Neural crest cell (in vitro differentiated cells): ENCODE results near the gene HOXB9. TPM values are rescaled to one million over a fixed set of nuclear protein-coding genes. Genes with fewer than 3 reads are reported as not detected.

Source experiments
- DNase-seq: peaks from one replicate; pipeline ENCODE4 v3.0.0; 2021; ENCODE audit warnings: low read depth, mixed read lengths, low spot score
- H3K27ac Mint-ChIP-seq: one replicate; pipeline ENCODE4 v1.8.0; 2021; ENCODE audit warnings: mild to moderate bottlenecking, mixed read lengths; ENCODE audit not compliant: unreplicated experiment
- H3K27me3 Mint-ChIP-seq: 2 replicates; pipeline ENCODE4 v1.8.0; 2021; ENCODE audit warnings: low read depth, mild to moderate bottlenecking, mixed read lengths
- H3K36me3 Mint-ChIP-seq: 2 replicates; pipeline ENCODE4 v1.8.0; 2021; ENCODE audit warnings: low read depth, mild to moderate bottlenecking, mixed read lengths
- H3K4me1 Mint-ChIP-seq: 2 replicates; pipeline ENCODE4 v1.8.0; 2021; ENCODE audit warnings: mixed read lengths
- H3K4me3 Mint-ChIP-seq: one replicate; pipeline ENCODE4 v1.8.0; 2021; ENCODE audit warnings: mild to moderate bottlenecking, mixed read lengths
- H3K9me3 Mint-ChIP-seq: 2 replicates; pipeline ENCODE4 v1.8.0; 2021; ENCODE audit warnings: mixed read lengths
- total RNA-seq: library from RNA; stranded (reverse); gene quantifications from 2 replicates; pipeline ENCODE4 v1.2.1, GENCODE V29; 2021
- TF ChIP-seq, protein P1 (sequence below): fragments of 200-600 bp; sonication (generic); conservative IDR thresholded peaks from 2 replicates; pipeline ENCODE4 v1.5.0; 2021; ENCODE audit warnings: antibody characterized with exemption, mild to moderate bottlenecking

HOXB9 gene
- total RNA-seq, 1 donor from 2014 or later, result 89.8 TPM

DNA sequence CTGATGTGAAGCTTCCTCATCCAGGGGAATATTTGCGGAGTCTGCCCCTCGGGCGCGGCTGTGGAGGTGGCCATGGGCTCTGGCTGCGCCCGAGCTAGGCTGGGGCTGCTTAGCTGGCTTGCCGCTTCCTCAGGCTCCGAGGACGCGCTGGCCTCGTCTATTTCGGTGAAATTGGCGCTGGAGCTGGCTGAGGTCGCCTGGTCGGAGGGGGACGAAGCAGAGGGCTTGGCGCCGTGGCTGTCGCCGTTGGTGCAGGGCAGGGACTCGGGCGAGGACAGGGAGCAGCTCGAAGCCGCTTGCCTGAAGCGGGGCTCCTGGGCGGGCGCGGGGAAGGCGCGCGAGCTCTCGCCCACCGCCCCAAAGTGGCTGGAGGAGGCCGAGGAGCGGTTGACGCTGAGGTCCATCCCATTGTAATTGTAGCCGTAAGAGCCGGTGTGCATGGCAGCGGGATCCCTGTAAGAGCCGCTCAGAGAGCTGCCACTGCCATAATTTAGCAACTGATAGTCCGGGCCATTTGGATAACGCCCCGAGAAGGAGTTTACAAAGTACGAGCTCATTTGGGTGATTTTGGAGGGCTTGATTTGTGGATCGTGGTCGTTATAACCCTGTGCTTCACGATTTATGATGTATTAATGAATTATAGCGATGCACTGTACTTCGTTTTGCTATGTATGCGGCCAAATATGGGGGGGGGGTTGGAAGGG, 32.9 kb downstream of the HOXB9 start, which contains the start of gene HOXB5:
Gene HOXB5 (minus strand): TSS at position 654 of the 704 bp plus-strand sequence. CDS start 97 bp downstream, at position 557.
- H3K4me1 Mint-ChIP-seq, result peaks cover 16% of the 10 kb centered on the region
- peak within 1 kb of the TSS; percentile 81 for H3K4me3 Mint-ChIP-seq
- H3K27ac Mint-ChIP-seq, result no peak within 1 kb of the TSS
- H3K9me3 Mint-ChIP-seq, result no peaks in the 10 kb centered on the region
- H3K36me3 Mint-ChIP-seq, result peaks cover 20% of the 10 kb centered on the region
- DNase-seq, result no peak
- peaks cover 100% of the 10 kb centered on the region for H3K27me3 Mint-ChIP-seq
- TF ChIP-seq, protein P1, sequence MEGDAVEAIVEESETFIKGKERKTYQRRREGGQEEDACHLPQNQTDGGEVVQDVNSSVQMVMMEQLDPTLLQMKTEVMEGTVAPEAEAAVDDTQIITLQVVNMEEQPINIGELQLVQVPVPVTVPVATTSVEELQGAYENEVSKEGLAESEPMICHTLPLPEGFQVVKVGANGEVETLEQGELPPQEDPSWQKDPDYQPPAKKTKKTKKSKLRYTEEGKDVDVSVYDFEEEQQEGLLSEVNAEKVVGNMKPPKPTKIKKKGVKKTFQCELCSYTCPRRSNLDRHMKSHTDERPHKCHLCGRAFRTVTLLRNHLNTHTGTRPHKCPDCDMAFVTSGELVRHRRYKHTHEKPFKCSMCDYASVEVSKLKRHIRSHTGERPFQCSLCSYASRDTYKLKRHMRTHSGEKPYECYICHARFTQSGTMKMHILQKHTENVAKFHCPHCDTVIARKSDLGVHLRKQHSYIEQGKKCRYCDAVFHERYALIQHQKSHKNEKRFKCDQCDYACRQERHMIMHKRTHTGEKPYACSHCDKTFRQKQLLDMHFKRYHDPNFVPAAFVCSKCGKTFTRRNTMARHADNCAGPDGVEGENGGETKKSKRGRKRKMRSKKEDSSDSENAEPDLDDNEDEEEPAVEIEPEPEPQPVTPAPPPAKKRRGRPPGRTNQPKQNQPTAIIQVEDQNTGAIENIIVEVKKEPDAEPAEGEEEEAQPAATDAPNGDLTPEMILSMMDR, result no peak

- Mint-ChIP-seq H3K27ac (no peak overlapping the region), H3K4me1 (peaks cover 16% of the 10 kb centered on the region), H3K4me3 (peak overlapping the region; percentile 81), H3K27me3 (peaks cover 100% of the 10 kb centered on the region), H3K36me3 (peaks cover 18% of the 10 kb centered on the region), H3K9me3 (no peaks in the 10 kb centered on the region)
- no peak for DNase-seq
- TF ChIP-seq, protein P1, result no peak
Observed at GRCh38 chr17:48592577-48592976, 33.6 kb downstream of the HOXB9 start.

DNA sequence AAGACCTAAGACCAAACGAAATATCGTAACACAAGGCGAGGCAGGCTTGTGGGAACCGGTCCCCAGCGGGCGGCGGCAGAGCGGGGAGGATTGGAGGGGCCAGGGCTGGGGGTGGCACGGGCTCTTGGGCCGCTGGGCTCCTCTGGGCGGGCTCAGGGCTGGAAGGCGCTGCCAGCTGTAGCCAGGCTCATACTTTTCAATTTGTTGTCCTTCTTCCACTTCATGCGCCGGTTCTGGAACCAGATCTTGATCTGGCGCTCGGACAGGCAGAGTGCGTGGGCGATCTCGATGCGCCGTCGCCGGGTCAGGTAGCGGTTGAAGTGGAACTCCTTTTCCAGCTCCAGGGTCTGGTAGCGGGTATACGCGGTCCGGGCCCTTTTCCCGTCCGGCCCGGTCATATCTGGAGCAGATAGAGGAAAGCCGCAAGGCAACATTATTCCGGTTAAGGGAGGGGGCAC, 34.1 kb downstream of the HOXB9 start:
- Mint-ChIP-seq H3K4me1 (peaks cover 16% of the 10 kb centered on the region), H3K27me3 (peaks cover 100% of the 10 kb centered on the region), H3K9me3 (no peaks in the 10 kb centered on the region), H3K36me3 (peaks cover 20% of the 10 kb centered on the region), H3K27ac (no peak overlapping the region), H3K4me3 (peak overlapping the region; percentile 92)
- DNase-seq, result no peak
- TF ChIP-seq, protein P1, result no peak

GRCh38 chr17:48591255-48592056, 34.7 kb downstream of the HOXB9 start:
- peaks cover 20% of the 10 kb centered on the region for H3K36me3 Mint-ChIP-seq

GRCh38 chr17:48590607-48591161, 35.5 kb downstream of the HOXB9 start:
- peaks cover 20% of the 10 kb centered on the region for H3K4me1 Mint-ChIP-seq
- H3K4me3 Mint-ChIP-seq, result peak overlapping the region; percentile 92
- DNase-seq, result no peak
- peaks cover 18% of the 10 kb centered on the region for H3K36me3 Mint-ChIP-seq
- H3K9me3 Mint-ChIP-seq, result no peaks in the 10 kb centered on the region
- TF ChIP-seq, protein P1, result no peak
- H3K27me3 Mint-ChIP-seq, result peaks cover 100% of the 10 kb centered on the region
- H3K27ac Mint-ChIP-seq, result peak overlapping the region; percentile 82

More at GRCh38 chr17:48591255-48592056, 34.7 kb downstream of the HOXB9 start:
- DNase-seq, result no peak
- peaks cover 17% of the 10 kb centered on the region for H3K4me1 Mint-ChIP-seq
- peak overlapping the region; percentile 92 for H3K4me3 Mint-ChIP-seq
- TF ChIP-seq, protein P1, result no peak
- no peaks in the 10 kb centered on the region for H3K9me3 Mint-ChIP-seq
- no peak overlapping the region for H3K27ac Mint-ChIP-seq
- peaks cover 100% of the 10 kb centered on the region for H3K27me3 Mint-ChIP-seq
